ENCODE data around the gene C1QTNF3.

Gene C1QTNF3

DNA sequence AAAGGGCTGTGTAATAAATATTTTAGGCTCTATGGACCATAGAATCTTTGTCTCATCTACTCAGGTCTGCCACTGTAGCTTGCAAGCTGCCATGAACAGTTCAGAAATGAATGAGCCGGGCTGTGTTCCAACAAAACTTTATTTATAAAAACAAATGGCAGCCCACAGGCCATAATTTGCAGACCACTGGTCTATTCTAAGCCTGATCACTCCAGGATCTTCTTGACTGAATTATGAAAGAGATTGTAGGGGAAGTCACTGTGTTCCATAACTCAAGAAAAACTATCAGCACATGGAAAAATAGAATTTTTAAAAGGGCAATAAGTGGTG lies 11.4 kb upstream of the C1QTNF3 start:
- DNase-seq (ENCODE audit: low read depth): no peak
- TF ChIP-seq, protein P1, sequence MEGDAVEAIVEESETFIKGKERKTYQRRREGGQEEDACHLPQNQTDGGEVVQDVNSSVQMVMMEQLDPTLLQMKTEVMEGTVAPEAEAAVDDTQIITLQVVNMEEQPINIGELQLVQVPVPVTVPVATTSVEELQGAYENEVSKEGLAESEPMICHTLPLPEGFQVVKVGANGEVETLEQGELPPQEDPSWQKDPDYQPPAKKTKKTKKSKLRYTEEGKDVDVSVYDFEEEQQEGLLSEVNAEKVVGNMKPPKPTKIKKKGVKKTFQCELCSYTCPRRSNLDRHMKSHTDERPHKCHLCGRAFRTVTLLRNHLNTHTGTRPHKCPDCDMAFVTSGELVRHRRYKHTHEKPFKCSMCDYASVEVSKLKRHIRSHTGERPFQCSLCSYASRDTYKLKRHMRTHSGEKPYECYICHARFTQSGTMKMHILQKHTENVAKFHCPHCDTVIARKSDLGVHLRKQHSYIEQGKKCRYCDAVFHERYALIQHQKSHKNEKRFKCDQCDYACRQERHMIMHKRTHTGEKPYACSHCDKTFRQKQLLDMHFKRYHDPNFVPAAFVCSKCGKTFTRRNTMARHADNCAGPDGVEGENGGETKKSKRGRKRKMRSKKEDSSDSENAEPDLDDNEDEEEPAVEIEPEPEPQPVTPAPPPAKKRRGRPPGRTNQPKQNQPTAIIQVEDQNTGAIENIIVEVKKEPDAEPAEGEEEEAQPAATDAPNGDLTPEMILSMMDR (IDR thresholded peaks at IDR 0.05; ENCODE audit: low read depth, low read length, missing control alignments): no peak
- no peak overlapping the region for H3K4me3 ChIP-seq (ENCODE audit: low read depth, low read length)

DNA sequence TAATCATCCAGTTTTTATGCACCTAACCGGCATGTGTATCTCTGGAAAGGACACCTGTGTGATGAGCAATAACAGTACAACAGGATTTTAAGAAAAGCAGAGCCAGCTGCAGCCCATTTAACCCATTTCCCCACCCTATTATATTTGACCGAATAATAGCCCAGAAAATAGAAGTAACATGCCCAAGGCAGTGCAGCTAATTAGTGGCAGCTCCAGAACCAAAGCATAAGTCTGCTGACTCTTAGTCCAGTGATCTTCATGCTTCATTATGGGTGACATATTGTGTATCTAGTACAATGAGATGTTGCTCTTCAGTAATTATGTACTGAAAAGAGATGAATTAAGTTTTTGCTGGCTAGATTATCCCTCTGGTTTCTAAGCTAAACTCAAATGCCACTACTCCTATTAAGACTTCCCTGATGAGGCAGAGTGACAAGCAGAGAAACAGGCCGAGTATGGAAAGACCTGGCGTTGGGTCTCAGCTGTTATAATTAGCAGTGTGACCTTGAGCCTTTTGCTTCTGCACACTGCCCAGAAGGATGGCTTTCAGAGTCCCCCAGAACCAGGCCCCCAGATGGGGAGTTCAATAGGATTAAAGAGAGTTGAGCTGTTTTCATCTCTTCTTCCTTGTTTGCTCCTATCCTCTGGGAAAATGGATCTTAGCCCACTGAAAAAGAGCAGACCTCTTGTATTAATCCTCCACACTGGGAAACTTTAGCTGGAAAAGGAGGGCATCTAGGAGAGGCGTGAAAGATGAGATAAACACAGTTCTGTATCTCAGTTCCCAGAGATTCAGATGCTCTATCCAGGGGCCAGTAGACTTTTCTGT lies 10.8 kb upstream of the C1QTNF3 start:
- DNase-seq (ENCODE audit: low read depth): no peak
- H3K4me3 ChIP-seq (ENCODE audit: low read depth, low read length): no peak overlapping the region

DNA sequence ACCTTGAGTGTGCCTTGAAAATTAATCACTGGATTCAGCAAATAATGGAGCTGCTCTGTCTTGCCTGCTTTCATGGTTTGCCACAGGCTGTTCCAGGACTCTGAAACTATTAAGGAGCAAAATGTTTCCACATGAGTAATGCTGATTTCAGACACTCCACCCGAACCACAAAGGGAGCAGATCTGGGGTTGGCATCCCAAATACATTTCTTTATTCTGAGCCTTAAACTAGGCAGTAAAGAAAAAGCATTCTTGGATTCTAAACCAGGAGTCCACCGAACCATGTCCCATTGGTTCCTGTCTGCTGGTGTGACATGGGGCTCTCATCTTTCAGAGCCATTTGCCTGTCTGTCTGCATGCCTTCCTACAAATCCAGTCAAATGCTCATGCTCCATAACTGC lies 10.1 kb upstream of the C1QTNF3 start:
- DNase-seq (ENCODE audit: low read depth): no peak
- no peak overlapping the region for H3K4me3 ChIP-seq (ENCODE audit: low read depth, low read length)
- TF ChIP-seq, protein P1 (IDR thresholded peaks at IDR 0.05; ENCODE audit: low read depth, low read length, missing control alignments): no peak

More for the DNA sequence above, 10.8 kb upstream of the C1QTNF3 start:
- TF ChIP-seq, protein P1 (IDR thresholded peaks at IDR 0.05; ENCODE audit: low read depth, low read length, missing control alignments): no peak

DNA sequence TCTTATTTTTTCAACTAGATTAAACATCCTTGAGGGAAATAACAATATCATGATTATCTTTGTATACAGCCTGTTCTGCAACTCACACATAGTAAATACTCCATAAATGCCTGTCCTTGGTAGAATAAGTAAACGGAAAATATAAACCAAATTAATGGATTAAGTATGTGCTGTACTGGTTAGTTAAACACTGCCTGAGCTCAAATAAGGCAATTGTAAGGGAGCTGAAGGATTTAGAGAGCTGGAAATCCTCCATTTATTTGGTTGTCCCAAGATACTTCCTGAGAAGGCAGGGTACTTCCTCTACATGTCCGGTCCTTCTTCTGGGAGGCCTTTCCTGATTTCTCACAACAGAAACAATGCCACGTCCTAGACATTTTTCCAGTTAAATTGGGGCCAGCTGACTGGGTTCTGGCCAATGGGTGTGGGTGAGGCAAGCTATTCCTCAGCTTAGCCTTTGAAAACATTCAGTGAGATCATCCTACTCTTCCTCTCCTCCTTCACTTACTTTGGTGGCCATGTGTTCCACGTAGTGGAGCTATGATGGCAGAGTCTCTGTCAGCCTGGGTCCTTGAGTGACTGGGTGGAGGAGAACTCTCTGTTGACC lies 8.5 kb upstream of the C1QTNF3 start:
- no peak for DNase-seq (ENCODE audit: low read depth)
- no peak overlapping the region for H3K4me3 ChIP-seq (ENCODE audit: low read depth, low read length)
- TF ChIP-seq, protein P1 (IDR thresholded peaks at IDR 0.05; ENCODE audit: low read depth, low read length, missing control alignments): no peak

DNA sequence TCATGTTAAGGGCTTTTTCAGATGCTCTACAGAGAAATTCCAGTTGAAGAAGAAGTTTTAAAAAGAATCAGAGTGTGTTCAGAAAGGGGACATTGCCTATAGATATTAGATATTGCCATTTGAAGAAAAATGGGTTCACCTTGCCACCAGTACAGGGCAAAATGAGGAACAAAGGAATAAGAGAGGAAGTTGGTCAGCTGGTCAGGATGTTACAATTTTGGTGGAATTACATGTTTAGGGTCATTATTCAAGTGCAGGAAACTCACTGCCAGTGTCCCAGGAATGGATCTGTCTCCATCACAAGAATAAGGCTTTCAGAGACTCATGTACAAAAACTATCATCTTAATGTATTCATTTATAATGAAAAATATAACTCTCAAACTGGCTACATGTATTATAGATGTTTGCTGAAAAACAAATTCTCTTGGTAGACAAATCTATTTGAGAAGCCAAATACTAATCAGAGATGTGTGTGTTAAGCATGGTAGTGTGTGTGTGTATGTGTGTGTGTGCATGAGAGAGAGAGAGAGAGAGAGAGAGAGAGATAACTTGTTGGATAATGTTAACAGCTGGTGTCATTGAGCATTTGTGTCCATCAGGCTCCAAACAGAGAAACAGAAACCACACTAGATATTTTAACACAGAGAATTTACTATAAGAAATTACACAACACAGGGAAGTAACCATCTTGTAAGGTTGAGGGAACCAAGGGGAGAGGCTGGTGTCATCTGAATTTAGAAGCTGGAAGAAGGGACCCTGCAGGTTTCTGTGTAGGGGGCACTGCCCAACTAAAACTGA lies 5.0 kb upstream of the C1QTNF3 start:
- DNase-seq (ENCODE audit: low read depth): no peak
- TF ChIP-seq, protein P1 (IDR thresholded peaks at IDR 0.05; ENCODE audit: low read depth, low read length, missing control alignments): no peak
- no peak overlapping the region for H3K4me3 ChIP-seq (ENCODE audit: low read depth, low read length)

DNA sequence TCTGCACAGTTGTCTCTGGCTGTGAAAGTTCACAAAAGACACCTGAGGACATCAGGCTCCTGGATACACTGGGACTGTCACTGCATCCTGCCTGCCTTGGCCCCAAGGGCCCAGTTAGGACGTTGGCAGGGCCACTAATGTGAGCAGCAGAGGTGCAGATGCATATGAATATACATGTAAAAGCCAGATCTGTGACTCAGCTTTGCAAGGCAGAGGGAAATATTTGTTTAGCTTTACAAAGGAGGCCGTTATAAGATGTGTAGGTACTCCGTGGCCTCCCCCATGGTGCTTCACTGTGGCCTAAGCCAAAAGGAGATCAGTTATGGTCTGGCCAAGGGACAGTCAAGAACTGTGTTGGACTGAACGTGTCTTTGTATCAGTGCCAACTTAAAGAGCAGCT lies 4.1 kb upstream of the C1QTNF3 start:
- H3K4me3 ChIP-seq (ENCODE audit: low read depth, low read length): no peak overlapping the region
- TF ChIP-seq, protein P1 (IDR thresholded peaks at IDR 0.05; ENCODE audit: low read depth, low read length, missing control alignments): no peak

More for the DNA sequence above, 4.1 kb upstream of the C1QTNF3 start:
- DNase-seq (ENCODE audit: low read depth): no peak
